Measurements from ENCODE around the gene CADPS.

The CADPS gene

DNA sequence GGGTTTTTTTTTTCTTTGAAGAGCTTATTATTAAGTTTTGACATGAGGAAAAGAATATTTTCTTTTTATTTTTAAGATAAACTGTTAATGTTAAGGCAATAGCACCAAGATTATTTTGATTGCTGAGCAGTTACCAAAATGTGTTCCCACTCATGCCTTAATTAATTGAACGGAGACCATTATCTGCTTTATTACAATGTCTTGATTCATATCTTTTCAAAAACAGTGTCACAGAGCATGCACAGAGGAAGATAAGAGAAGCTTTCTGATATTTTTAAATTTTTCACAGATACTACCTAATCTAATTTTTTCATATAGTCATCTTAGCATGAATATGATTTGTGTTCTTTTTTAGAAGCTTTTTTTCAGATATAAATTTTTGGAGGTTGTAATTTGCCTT, 395.2 kb downstream of the CADPS start:
- DNase-seq: no peak
- Histone ChIP-seq H3K27me3 (no peaks in the 10 kb centered on the region), H3K4me1 (peaks cover 3% of the 10 kb centered on the region; the same call in 1 of the 2 replicates), H3K4me3 (ENCODE audit: low read depth, low read length) (no peak overlapping the region), H3K9me3 (no peaks in the 10 kb centered on the region), H3K36me3 (no peaks in the 10 kb centered on the region)
- TF ChIP-seq, protein P1, sequence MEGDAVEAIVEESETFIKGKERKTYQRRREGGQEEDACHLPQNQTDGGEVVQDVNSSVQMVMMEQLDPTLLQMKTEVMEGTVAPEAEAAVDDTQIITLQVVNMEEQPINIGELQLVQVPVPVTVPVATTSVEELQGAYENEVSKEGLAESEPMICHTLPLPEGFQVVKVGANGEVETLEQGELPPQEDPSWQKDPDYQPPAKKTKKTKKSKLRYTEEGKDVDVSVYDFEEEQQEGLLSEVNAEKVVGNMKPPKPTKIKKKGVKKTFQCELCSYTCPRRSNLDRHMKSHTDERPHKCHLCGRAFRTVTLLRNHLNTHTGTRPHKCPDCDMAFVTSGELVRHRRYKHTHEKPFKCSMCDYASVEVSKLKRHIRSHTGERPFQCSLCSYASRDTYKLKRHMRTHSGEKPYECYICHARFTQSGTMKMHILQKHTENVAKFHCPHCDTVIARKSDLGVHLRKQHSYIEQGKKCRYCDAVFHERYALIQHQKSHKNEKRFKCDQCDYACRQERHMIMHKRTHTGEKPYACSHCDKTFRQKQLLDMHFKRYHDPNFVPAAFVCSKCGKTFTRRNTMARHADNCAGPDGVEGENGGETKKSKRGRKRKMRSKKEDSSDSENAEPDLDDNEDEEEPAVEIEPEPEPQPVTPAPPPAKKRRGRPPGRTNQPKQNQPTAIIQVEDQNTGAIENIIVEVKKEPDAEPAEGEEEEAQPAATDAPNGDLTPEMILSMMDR (IDR thresholded peaks at IDR 0.05; ENCODE audit: low read depth, low read length): no peak

DNA sequence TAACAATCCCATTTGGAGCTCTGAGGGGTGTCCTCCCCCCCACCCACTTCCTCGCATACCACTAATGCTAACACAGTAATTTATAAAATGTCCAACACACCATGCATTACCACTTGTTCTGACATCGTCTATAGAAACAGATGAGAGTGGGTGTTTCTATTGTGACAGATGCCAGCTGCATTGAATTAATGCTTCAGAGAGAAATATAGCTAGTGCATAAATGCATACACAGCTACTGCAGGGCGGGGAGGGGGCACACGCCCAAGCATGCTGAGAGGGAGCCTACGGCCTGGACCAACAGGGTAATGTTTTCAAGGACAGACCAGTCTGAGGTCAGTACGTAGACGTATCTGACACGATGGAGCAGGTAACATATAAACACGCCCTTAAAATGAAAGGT, 395.9 kb downstream of the CADPS start:
- no peak for DNase-seq
- Histone ChIP-seq H3K4me3 (ENCODE audit: low read depth, low read length) (no peak overlapping the region), H3K27me3 (no peaks in the 10 kb centered on the region), H3K9me3 (no peaks in the 10 kb centered on the region), H3K4me1 (peaks cover 3% of the 10 kb centered on the region; the same call in 1 of the 2 replicates), H3K36me3 (no peaks in the 10 kb centered on the region)
- TF ChIP-seq, protein P1 (IDR thresholded peaks at IDR 0.05; ENCODE audit: low read depth, low read length): no peak

DNA sequence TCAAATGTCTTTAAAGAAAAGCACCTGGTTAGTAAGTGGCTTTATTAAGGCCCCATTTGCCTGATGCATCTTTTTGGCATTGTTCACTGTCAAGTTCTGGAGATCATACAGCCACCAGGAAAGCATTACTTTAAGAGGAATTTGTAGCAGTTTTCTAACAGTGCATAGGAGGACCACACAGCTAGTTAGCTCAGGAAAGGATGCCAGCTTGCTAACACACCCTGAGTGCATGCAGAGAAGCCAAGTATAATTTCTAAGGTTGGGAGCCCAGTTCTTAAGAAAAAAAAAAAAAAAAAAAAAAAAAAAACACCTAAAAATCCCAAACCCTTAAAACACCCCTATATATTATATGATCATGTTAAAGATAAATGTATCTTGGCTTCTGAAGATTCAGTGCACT, 399.9 kb downstream of the CADPS start:
- H3K27me3 ChIP-seq: no peaks in the 10 kb centered on the region
- no peaks in the 10 kb centered on the region for H3K9me3 ChIP-seq
- no peak overlapping the region for H3K4me3 ChIP-seq (ENCODE audit: low read depth, low read length)
- H3K4me1 ChIP-seq: peaks cover 3% of the 10 kb centered on the region; the same call in 1 of the 2 replicates
- no peak for DNase-seq
- TF ChIP-seq, protein P1 (IDR thresholded peaks at IDR 0.05; ENCODE audit: low read depth, low read length): no peak
- no peaks in the 10 kb centered on the region for H3K36me3 ChIP-seq

DNA sequence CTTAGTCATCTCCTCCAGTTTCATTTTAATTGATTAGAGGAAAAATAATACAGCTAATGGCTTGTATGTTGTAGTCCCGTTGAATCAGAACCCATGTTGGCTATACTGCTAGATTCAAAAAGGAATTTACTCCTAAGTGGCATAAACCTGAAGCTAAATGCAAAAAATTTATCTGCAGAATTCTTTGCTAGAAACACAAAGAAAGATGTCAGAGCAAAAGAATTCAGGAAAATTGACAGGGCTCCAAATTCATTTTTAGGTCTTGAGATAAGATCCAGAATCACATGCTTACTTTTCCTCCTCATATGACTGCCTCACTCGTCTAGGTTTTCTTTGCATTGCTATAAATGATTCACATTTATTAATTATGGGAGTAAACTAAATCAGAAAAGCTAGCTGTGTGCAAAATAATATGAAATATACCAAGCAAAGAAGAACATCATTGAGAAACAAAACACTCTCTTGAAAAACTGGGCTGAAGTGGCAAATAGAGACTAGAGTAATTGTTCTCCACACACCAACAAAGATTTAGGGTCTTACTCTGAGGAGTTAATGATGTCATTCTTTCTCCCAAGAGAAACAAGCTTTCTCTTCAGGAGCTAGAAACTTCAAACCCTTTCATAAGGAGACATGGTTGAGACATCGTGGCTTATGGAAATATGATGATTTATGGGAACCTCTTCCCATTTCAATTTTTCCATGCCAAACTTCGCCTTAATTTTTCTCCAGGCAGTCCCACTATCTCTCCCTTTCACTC, 407.1 kb downstream of the CADPS start:
- Histone ChIP-seq H3K4me3 (ENCODE audit: low read depth, low read length) (no peak overlapping the region), H3K9me3 (no peaks in the 10 kb centered on the region), H3K27me3 (no peaks in the 10 kb centered on the region), H3K4me1 (no peaks in the 10 kb centered on the region), H3K36me3 (no peaks in the 10 kb centered on the region)
- no peak for DNase-seq
- TF ChIP-seq, protein P1 (IDR thresholded peaks at IDR 0.05; ENCODE audit: low read depth, low read length): no peak

DNA sequence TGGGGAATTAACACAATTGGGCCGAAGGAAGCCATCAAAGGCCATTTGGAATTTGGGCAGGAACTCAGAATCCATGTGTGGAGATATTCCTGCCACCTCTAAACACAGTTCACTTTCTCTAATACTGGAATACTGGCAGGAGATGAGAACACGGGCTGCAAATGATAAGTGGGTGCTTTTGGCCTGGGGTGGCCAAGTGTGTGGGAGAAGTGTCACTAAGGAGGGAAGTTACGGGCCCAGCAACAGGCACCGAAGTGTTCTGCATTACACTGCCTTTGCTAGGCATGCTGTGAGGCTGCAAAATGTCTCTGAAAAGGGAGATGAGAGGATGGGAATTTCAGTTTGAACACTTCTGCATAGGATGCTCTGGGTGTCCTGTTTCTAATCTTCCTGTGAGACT, 412.4 kb downstream of the CADPS start:
- Histone ChIP-seq H3K9me3 (no peaks in the 10 kb centered on the region), H3K27me3 (no peaks in the 10 kb centered on the region), H3K4me3 (ENCODE audit: low read depth, low read length) (no peak overlapping the region), H3K4me1 (no peaks in the 10 kb centered on the region), H3K36me3 (no peaks in the 10 kb centered on the region)
- TF ChIP-seq, protein P1 (IDR thresholded peaks at IDR 0.05; ENCODE audit: low read depth, low read length): no peak
- no peak for DNase-seq

DNA sequence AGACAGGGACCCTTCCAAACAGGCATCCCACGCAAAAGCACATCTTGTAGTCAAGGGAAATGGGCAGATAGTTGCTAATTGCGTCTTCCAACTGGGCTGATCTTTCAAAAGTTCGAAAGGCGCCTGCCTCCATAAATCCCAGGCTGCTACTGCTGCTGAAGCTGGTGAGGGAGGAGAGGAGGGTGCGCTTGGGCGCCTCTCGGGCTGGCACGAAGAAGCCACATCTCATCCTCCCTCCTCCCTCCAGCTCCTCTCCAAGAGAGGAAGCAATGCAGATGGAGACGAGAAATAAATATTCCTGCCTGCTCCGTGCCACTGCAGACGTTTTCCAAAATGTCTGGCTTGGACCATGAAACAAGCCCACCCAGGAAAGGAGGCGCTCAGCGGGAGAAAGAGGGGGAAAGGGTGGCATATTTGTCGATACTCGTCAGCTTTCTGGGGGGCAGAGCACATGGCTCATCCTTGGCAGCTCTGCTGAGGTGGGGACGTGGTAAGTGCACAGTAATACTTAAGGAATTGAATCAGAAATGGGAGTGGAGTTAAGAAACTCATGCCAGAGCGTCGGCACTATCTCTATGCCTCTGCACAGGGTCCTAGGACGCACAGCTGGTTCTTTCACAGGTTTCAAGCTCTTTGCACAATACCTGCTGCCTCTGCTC, 413.0 kb downstream of the CADPS start:
- TF ChIP-seq, protein P1 (IDR thresholded peaks at IDR 0.05; ENCODE audit: low read depth, low read length): no peak

More for the DNA sequence above, 413.0 kb downstream of the CADPS start:
- no peak for DNase-seq
- Histone ChIP-seq H3K4me3 (ENCODE audit: low read depth, low read length) (no peak overlapping the region), H3K36me3 (no peaks in the 10 kb centered on the region), H3K4me1 (no peaks in the 10 kb centered on the region), H3K9me3 (no peaks in the 10 kb centered on the region), H3K27me3 (no peaks in the 10 kb centered on the region)

Measured in BE2C (cell line).